H1 (cell line): ENCODE results near the gene TNC. TPM values are rescaled to one million over a fixed set of nuclear protein-coding genes. Genes with fewer than 3 reads are reported as not detected.

ENCODE experiments used
- CTCF ChIA-PET: fragments of 300-600 bp; sonication (Branson Sonifier 250); formaldehyde crosslinking; loops from one replicate; lab custom pipeline; 2021; ENCODE audit not compliant: partially characterized antibody; lab: Charles Lee
- POLR2A ChIA-PET: fragments of 300-600 bp; sonication (Branson Sonifier 250); formaldehyde crosslinking; loops from one replicate; lab custom pipeline; 2021; ENCODE audit warnings: inconsistent platforms; ENCODE audit not compliant: partially characterized antibody; lab: Charles Lee
- DNase-seq, 2 experiments: peaks; one replicate each; pipeline versions ENCODE4 v3.0.0 to v3.0.0-alpha.2; 2010 to 2022; ENCODE audit warnings: low spot score in 2 of 2, low read depth in 1 of 2, mixed read lengths in 1 of 2
- FAIRE-seq: peaks from 2 replicates; lab custom pipeline; 2011; peaks lifted over from hg19 to GRCh38; lab: Jason Lieb, UNC
- H2AFZ ChIP-seq: 2 replicates; pipeline ENCODE4 v1.8.1; 2012; ENCODE audit warnings: low read length, inconsistent platforms
- H2AK5ac ChIP-seq: 2 replicates; pipeline ENCODE4 v1.6.1; 2013; ENCODE audit warnings: low read depth, low read length
- H2BK120ac ChIP-seq: replicated peaks from 2 replicates; pipeline ENCODE3; 2013; ENCODE audit warnings: low read depth, low read length, inconsistent platforms
- H2BK12ac ChIP-seq: 2 replicates; pipeline ENCODE4 v1.6.1; 2013; ENCODE audit warnings: low read depth, low read length
- H2BK15ac ChIP-seq: 2 replicates; pipeline ENCODE4 v1.6.1; 2013; ENCODE audit warnings: low read length
- H2BK20ac ChIP-seq: 2 replicates; pipeline ENCODE4 v1.6.1; 2013; ENCODE audit warnings: low read length
- H2BK5ac ChIP-seq: 2 replicates; pipeline ENCODE4 v1.6.1; 2013; ENCODE audit warnings: low read depth, low read length
- H3K14ac ChIP-seq: 2 replicates; pipeline ENCODE4 v1.6.1; 2013; ENCODE audit warnings: inconsistent platforms; ENCODE audit not compliant: insufficient read length
- H3K18ac ChIP-seq: 2 replicates; pipeline ENCODE4 v1.6.1; 2013; ENCODE audit warnings: low read length; ENCODE audit errors: extremely low read depth
- H3K23ac ChIP-seq: 2 replicates; pipeline ENCODE4 v1.6.1; 2013; ENCODE audit warnings: inconsistent platforms; ENCODE audit not compliant: insufficient read length
- H3K23me2 ChIP-seq: 2 replicates; pipeline ENCODE4 v1.6.1; 2013; ENCODE audit warnings: low read depth, low read length
- H3K27ac ChIP-seq: 2 replicates; pipeline ENCODE4 v1.6.1; 2011; ENCODE audit warnings: low read depth, low read length, inconsistent platforms
- H3K27me3 ChIP-seq, 4 experiments: replicated peaks in 1 of 4; 1 replicate in 1 of 4; 2 replicates in 3 of 4; pipeline versions ENCODE4 v1.6.1 to v1.8.1; 2011 to 2013; ENCODE audit warnings: low read length in 3 of 4, mild to moderate bottlenecking in 3 of 4, inconsistent platforms in 2 of 4, mixed read lengths in 2 of 4, moderate library complexity in 1 of 4; ENCODE audit not compliant: control insufficient read depth in 3 of 4, insufficient read depth in 3 of 4; ENCODE audit errors: extremely low read depth in 1 of 4
- H3K36me3 ChIP-seq, 4 experiments: 2 replicates each; pipeline versions ENCODE4 v1.6.1 to v1.8.1; 2011 to 2013; ENCODE audit warnings: mild to moderate bottlenecking in 4 of 4, low read length in 3 of 4, moderate library complexity in 2 of 4, control low read depth in 1 of 4, inconsistent platforms in 1 of 4; ENCODE audit not compliant: insufficient read depth in 4 of 4, control insufficient read depth in 2 of 4
- H3K4ac ChIP-seq: replicated peaks from 2 replicates; pipeline ENCODE3; 2013; ENCODE audit warnings: low read length, low read depth, mixed read lengths, inconsistent platforms; ENCODE audit not compliant: insufficient read length
- H3K4me1 ChIP-seq, 4 experiments: replicated peaks in 1 of 4; 1 replicate in 1 of 4; 2 replicates in 3 of 4; pipeline versions ENCODE4 v1.6.1 to v1.8.1; 2011 to 2013; ENCODE audit warnings: low read length in 3 of 4, inconsistent platforms in 2 of 4, mixed read lengths in 1 of 4; ENCODE audit not compliant: insufficient read depth in 4 of 4, control insufficient read depth in 3 of 4
- H3K4me2 ChIP-seq, 2 experiments: 2 replicates each; pipeline versions ENCODE4 v1.6.1 to v1.8.1; 2011 to 2013; ENCODE audit warnings: low read depth in 2 of 2, low read length in 2 of 2, control low read depth in 1 of 2, inconsistent platforms in 1 of 2, mild to moderate bottlenecking in 1 of 2; ENCODE audit not compliant: insufficient read depth in 1 of 2
- H3K4me3 ChIP-seq, 4 experiments: fragments of 200-600, 300-600 bp in 1 of 4; sonication (generic), shearing (Covaris generic), sonication (Bioruptor Twin) in 1 of 4; 2 replicates each; pipeline versions ENCODE4 v1.5.1 to v1.8.1; 2011 to 2016; ENCODE audit warnings: low read length in 4 of 4, low read depth in 3 of 4, control low read depth in 2 of 4, inconsistent platforms in 2 of 4, mild to moderate bottlenecking in 2 of 4, mixed read lengths in 1 of 4, moderate library complexity in 1 of 4; ENCODE audit not compliant: insufficient read depth in 2 of 4; ENCODE audit errors: extremely low read depth in 1 of 4
- H3K56ac ChIP-seq: replicated peaks from 2 replicates; pipeline ENCODE3; 2013; ENCODE audit warnings: low read depth, mild to moderate bottlenecking, mixed read lengths, low read length, inconsistent platforms; ENCODE audit not compliant: insufficient read length
- H3K79me1 ChIP-seq: 2 replicates; pipeline ENCODE4 v1.6.1; 2013; ENCODE audit warnings: low read depth, low read length, control low read depth
- H3K79me2 ChIP-seq, 2 experiments: 2 replicates each; pipeline versions ENCODE4 v1.6.1 to v1.8.1; 2012 to 2013; ENCODE audit warnings: low read length in 2 of 2, mild to moderate bottlenecking in 2 of 2, inconsistent platforms in 1 of 2; ENCODE audit not compliant: insufficient read depth in 2 of 2, control insufficient read depth in 1 of 2
- H3K9ac ChIP-seq, 4 experiments: replicated peaks in 1 of 4; 1 replicate in 1 of 4; 2 replicates in 3 of 4; pipeline versions ENCODE4 v1.6.1 to v1.8.1; 2011 to 2013; ENCODE audit warnings: low read depth in 3 of 4, low read length in 3 of 4, control low read depth in 2 of 4, mild to moderate bottlenecking in 2 of 4, moderate library complexity in 2 of 4, inconsistent platforms in 1 of 4; ENCODE audit errors: extremely low read depth in 1 of 4
- H3K9me3 ChIP-seq, 2 experiments: 2 replicates each; pipeline versions ENCODE4 v1.6.1 to v1.8.1; 2012 to 2013; ENCODE audit warnings: mild to moderate bottlenecking in 2 of 2, moderate library complexity in 2 of 2, control low read depth in 1 of 2, inconsistent platforms in 1 of 2, low read depth in 1 of 2, low read length in 1 of 2, mixed read lengths in 1 of 2; ENCODE audit not compliant: insufficient read depth in 2 of 2
- H4K20me1 ChIP-seq, 2 experiments: replicated peaks in 1 of 2; 2 replicates each; pipeline versions ENCODE3 to v1.8.1; 2011 to 2013; ENCODE audit warnings: inconsistent platforms in 2 of 2, low read length in 2 of 2, mild to moderate bottlenecking in 1 of 2; ENCODE audit not compliant: insufficient read depth in 2 of 2, control insufficient read depth in 1 of 2
- H4K5ac ChIP-seq: 2 replicates; pipeline ENCODE4 v1.6.1; 2013; ENCODE audit warnings: low read length, low read depth, mixed read lengths, inconsistent platforms; ENCODE audit not compliant: insufficient read length
- H4K8ac ChIP-seq: 2 replicates; pipeline ENCODE4 v1.8.0; 2013; ENCODE audit warnings: mild to moderate bottlenecking, moderate library complexity, low read length, inconsistent platforms; ENCODE audit not compliant: insufficient read depth; ENCODE audit errors: extremely low read depth
- H4K91ac ChIP-seq: replicated peaks from 2 replicates; pipeline ENCODE3; 2013; ENCODE audit warnings: low read length, mixed read lengths, inconsistent platforms; ENCODE audit not compliant: insufficient read length
- ASH2L ChIP-seq: fragments of 200-600, 300-600 bp; sonication (generic); IDR thresholded peaks from one replicate; pipeline ENCODE4 v1.7.1; 2017; ENCODE audit warnings: low read length
- BCL11A ChIP-seq, 2 experiments: IDR thresholded peaks; one replicate each; pipeline ENCODE4 v1.6.1; 2011; ENCODE audit warnings: low read depth in 2 of 2, low read length in 2 of 2, mild to moderate bottlenecking in 2 of 2
- RBBP5 ChIP-seq: IDR thresholded peaks from 2 replicates; pipeline ENCODE4 v1.7.1; 2012; ENCODE audit warnings: low read depth, mild to moderate bottlenecking, inconsistent platforms, low read length, moderate library complexity, borderline replicate concordance
- WGBS, 2 experiments: shearing (Covaris generic) in 1 of 2; methylation state at CpG; one replicate each; pipeline versions ENCODE4 v1.1.6 to v1.1.7; 2013 to 2015; ENCODE audit warnings: low lambda C conversion rate in 2 of 2, mixed read lengths in 2 of 2, inconsistent platforms in 1 of 2, low coverage in 1 of 2, missing lambda C conversion rate in 1 of 2; ENCODE audit not compliant: insufficient replicate concordance in 2 of 2, insufficient coverage in 1 of 2, insufficient read length in 1 of 2; ENCODE audit errors: extremely low coverage in 1 of 2, missing lambda C conversion rate in 1 of 2; 5-methylcytosine and 5-hydroxymethylcytosine counted together
- polyA plus RNA-seq, 7 experiments: library from polyadenylated mRNA; depleted of rRNA in 3 of 7; stranded (reverse) in 5 of 7; unstranded in 2 of 7; fragments of >200 nt in 5 of 7; fragments of 200-250 nt in 2 of 7; gene quantifications; 1 replicate in 5 of 7; 2 replicates in 1 of 7; 4 replicates in 1 of 7; pipeline versions ENCODE4 v1.2.1 to v1.2.3, GENCODE V29; 2011 to 2013; ENCODE audit warnings: missing spikeins in 2 of 7, mixed read lengths in 2 of 7
- total RNA-seq: library from RNA; stranded (reverse); fragmentation: NEBNext Ultra II Directional; extraction: Animal tissue kit (Norgen Biotek cat#: 25700); gene quantifications from 2 replicates; pipeline ENCODE4 v1.2.1, GENCODE V29; 2021

TNC gene
- total and polyA plus RNA-seq, 2 of the 8 experiments (the other 6 are each of a cell fraction or from before 2014, with no cell fraction given) = 6.2 to 11.4 TPM

- Histone ChIP-seq H3K4ac (no peak overlapping the region), H3K4me3 (no peak overlapping the region), H2AK5ac (no peak overlapping the region), H3K27me3 (no peaks in the 10 kb centered on the region), H3K79me2 (no peaks in the 10 kb centered on the region)
- TF ChIP-seq BCL11A (IDR thresholded peaks at IDR 0.05; ENCODE audit: low read depth in 2 of 2, low read length in 2 of 2) = no peak
- TF ChIP-seq RBBP5 = no peak
- TF ChIP-seq ASH2L = no peak
- TF ChIP-seq, all 59 proteins: peak for 0
- H2BK5ac ChIP-seq = no peak overlapping the region
- no peak overlapping the region for H3K23ac ChIP-seq
- no peak overlapping the region for H3K56ac ChIP-seq
- H4K5ac ChIP-seq = no peak overlapping the region
- no peak overlapping the region for H3K4me2 ChIP-seq
- no peak overlapping the region for H2BK120ac ChIP-seq
- no peaks in the 10 kb centered on the region for H3K9me3 ChIP-seq
- H4K20me1 ChIP-seq = no peaks in the 10 kb centered on the region
- H4K91ac ChIP-seq = no peak overlapping the region
- POLR2A ChIA-PET = interaction anchor here (1.4 kb wide), 1 partner anchor 11 kb away, joined by 3 read pairs; no protein-coding TSS in a partner anchor
- no peak overlapping the region for H3K9ac ChIP-seq
- H3K14ac ChIP-seq = no peak overlapping the region
- H4K8ac ChIP-seq = no peak overlapping the region
- no peak overlapping the region for H3K18ac ChIP-seq
- WGBS, 2 experiments = 100% methylated on average over 1 of the region's 1 CpG; no CpG with 5 or more reads in 1 of the 2 experiments
- H3K36me3 ChIP-seq = no peaks in the 10 kb centered on the region
- no peak overlapping the region for H2AFZ ChIP-seq
- H3K79me1 ChIP-seq = no peaks in the 10 kb centered on the region
- no peak for DNase-seq
- no peak overlapping the region for H2BK15ac ChIP-seq
- no peak for FAIRE-seq
- H2BK20ac ChIP-seq = no peak overlapping the region
- H3K23me2 ChIP-seq = no peaks in the 10 kb centered on the region
- no peak overlapping the region for H2BK12ac ChIP-seq
- CTCF ChIA-PET = interaction anchor here (0.9 to 1.2 kb wide), 2 partner anchors 37 to 114 kb away, joined by 3 to 4 read pairs; no protein-coding TSS in a partner anchor
- H3K27ac ChIP-seq = no peak overlapping the region
- peaks cover 0 to 7% (median 1%) of the 10 kb centered on the region in 4 experiments; a peak in 3 of 7 replicates for H3K4me1 ChIP-seq
Observed at GRCh38 chr9:115088860-115089259, 29.1 kb downstream of the TNC start.
